ENCODE data around the gene TMEM131.

TMEM131 gene

DNA sequence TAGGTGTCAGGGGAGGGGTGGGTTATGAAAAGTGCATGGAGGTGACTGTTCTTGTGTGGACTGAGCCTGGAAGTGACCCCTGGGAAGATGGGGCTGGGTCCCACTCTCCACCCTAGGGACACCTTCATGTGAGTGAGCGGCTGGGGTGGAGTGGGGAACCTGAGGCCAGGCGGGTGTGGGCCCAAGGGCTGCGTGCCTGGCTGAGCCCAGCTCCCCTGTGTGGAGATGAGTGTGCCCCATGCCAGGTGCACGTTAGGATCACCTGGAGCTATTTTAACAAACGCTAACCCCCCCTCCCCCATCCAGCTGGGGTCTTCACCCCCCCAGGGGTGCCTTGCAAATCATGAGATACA is 255.9 kb downstream of the TMEM131 start:
- Histone ChIP-seq H3K79me2 (ENCODE audit: control insufficient read depth, insufficient read depth, low read length, poor library complexity) (no peaks in the 10 kb centered on the region), H2BK120ac (ENCODE audit: insufficient read depth, low read length, poor library complexity) (no peak overlapping the region), H3K14ac (ENCODE audit: low read length) (peak overlapping the region; percentile 43), H3K79me1 (ENCODE audit: low read length) (peaks cover 14% of the 10 kb centered on the region), H4K91ac (ENCODE audit: low read depth, low read length) (peak overlapping the region; percentile 37), H3K27me3 (ENCODE audit: insufficient read depth, low read length) (no peaks in the 10 kb centered on the region), H3K9me3 (ENCODE audit: insufficient read depth, low read depth, low read length) (peaks cover 5% of the 10 kb centered on the region), H3K36me3 (ENCODE audit: control insufficient read depth in 1 of 2, insufficient read depth in 2 of 2, low read length in 2 of 2) (no peaks in the 10 kb centered on the region), H4K12ac (ENCODE audit: low read depth, low read length) (no peak overlapping the region), H3K4me1 (ENCODE audit: control insufficient read depth in 1 of 2, insufficient read depth in 2 of 2, low read length in 2 of 2) (peaks cover 11 to 12% of the 10 kb centered on the region in 2 experiments), H2BK5ac (ENCODE audit: low read depth, low read length, poor library complexity) (no peak overlapping the region), H3K4me2 (ENCODE audit: low read length) (no peak overlapping the region), H2AK5ac (ENCODE audit: low read length) (peak overlapping the region; percentile 57), H3K27ac (ENCODE audit: low read depth, low read length) (no peak overlapping the region), H4K8ac (ENCODE audit: low read depth, low read length) (no peak overlapping the region), H3K9ac (ENCODE audit: low read length) (no peak overlapping the region), H3K4me3 (ENCODE audit: low read depth, low read length) (no peak overlapping the region), H3K23ac (ENCODE audit: low read length) (no peak overlapping the region), H2AFZ (ENCODE audit: insufficient read depth, low read length, poor library complexity) (peak overlapping the region; percentile 37), H3K18ac (ENCODE audit: low read length) (peak overlapping the region; percentile 52), H2BK12ac (ENCODE audit: low read length) (peak overlapping the region; percentile 18), H3K4ac (ENCODE audit: low read depth, low read length) (no peak overlapping the region)
- no peak for DNase-seq
- WGBS (ENCODE audit: extremely low coverage, insufficient coverage, insufficient read length): no CpG with 5 or more reads among the region's 5 CpGs

DNA sequence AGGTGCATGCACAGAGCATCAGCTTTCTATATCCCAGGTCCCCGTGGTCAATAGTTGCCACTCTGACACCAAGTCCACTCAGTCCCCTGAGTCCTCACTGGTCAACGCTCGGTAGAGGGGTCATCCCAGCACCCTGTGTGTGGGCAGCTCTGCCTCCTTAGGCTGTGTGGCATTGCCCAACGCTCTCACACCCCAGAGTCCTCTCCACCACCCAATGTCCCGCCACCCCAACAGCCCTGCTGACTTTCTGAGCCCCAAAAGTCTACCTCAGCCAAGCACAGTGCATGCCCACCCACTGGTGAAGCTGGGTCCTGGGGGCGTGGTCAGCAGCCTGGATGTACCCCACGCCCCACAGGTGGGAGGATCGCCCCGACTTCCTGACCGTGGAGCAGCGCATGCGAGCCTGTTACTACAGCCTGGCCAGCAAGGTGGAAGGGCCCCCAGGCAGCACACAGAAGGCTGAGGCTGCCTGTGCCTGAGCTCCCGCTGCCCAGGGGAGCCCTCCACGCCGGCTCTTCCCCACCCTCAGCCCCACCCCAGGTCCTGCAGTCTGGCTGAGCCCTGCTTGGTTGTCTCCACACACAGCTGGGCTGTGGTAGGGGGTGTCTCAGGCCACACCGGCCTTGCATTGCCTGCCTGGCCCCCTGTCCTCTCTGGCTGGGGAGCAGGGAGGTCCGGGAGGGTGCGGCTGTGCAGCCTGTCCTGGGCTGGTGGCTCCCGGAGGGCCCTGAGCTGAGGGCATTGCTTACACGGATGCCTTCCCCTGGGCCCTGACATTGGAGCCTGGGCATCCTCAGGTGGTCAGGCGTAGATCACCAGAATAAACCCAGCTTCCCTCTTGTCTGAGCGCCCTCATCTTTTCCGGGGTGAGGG is 256.5 kb downstream of the TMEM131 start:
- Histone ChIP-seq H3K23ac (ENCODE audit: low read length) (no peak overlapping the region), H3K18ac (ENCODE audit: low read length) (no peak overlapping the region), H3K9me3 (ENCODE audit: insufficient read depth, low read depth, low read length) (peaks cover 5% of the 10 kb centered on the region), H2BK120ac (ENCODE audit: insufficient read depth, low read length, poor library complexity) (no peak overlapping the region), H4K8ac (ENCODE audit: low read depth, low read length) (no peak overlapping the region), H3K14ac (ENCODE audit: low read length) (peak overlapping the region; percentile 8), H4K12ac (ENCODE audit: low read depth, low read length) (no peak overlapping the region), H2AFZ (ENCODE audit: insufficient read depth, low read length, poor library complexity) (no peak overlapping the region), H2BK12ac (ENCODE audit: low read length) (peak overlapping the region; percentile 18), H3K27ac (ENCODE audit: low read depth, low read length) (no peak overlapping the region), H3K79me2 (ENCODE audit: control insufficient read depth, insufficient read depth, low read length, poor library complexity) (no peaks in the 10 kb centered on the region), H3K4me1 (ENCODE audit: control insufficient read depth in 1 of 2, insufficient read depth in 2 of 2, low read length in 2 of 2) (peaks cover 11 to 12% of the 10 kb centered on the region in 2 experiments), H3K4me2 (ENCODE audit: low read length) (no peak overlapping the region), H3K27me3 (ENCODE audit: insufficient read depth, low read length) (no peaks in the 10 kb centered on the region), H3K9ac (ENCODE audit: low read length) (no peak overlapping the region), H3K4me3 (ENCODE audit: low read depth, low read length) (no peak overlapping the region), H2AK5ac (ENCODE audit: low read length) (peak overlapping the region; percentile 57), H4K91ac (ENCODE audit: low read depth, low read length) (peak overlapping the region; percentile 37), H2BK5ac (ENCODE audit: low read depth, low read length, poor library complexity) (no peak overlapping the region), H3K36me3 (ENCODE audit: control insufficient read depth in 1 of 2, insufficient read depth in 2 of 2, low read length in 2 of 2) (no peaks in the 10 kb centered on the region), H3K4ac (ENCODE audit: low read depth, low read length) (no peak overlapping the region), H3K79me1 (ENCODE audit: low read length) (peaks cover 14% of the 10 kb centered on the region)
- no peak for DNase-seq
- WGBS (ENCODE audit: extremely low coverage, insufficient coverage, insufficient read length): no CpG with 5 or more reads among the region's 23 CpGs

- WGBS (ENCODE audit: extremely low coverage, insufficient coverage, insufficient read length): no CpG with 5 or more reads among the region's 9 CpGs
These were observed 257.3 kb downstream of the TMEM131 start for GRCh38 chr2:97738179-97739019.

DNA sequence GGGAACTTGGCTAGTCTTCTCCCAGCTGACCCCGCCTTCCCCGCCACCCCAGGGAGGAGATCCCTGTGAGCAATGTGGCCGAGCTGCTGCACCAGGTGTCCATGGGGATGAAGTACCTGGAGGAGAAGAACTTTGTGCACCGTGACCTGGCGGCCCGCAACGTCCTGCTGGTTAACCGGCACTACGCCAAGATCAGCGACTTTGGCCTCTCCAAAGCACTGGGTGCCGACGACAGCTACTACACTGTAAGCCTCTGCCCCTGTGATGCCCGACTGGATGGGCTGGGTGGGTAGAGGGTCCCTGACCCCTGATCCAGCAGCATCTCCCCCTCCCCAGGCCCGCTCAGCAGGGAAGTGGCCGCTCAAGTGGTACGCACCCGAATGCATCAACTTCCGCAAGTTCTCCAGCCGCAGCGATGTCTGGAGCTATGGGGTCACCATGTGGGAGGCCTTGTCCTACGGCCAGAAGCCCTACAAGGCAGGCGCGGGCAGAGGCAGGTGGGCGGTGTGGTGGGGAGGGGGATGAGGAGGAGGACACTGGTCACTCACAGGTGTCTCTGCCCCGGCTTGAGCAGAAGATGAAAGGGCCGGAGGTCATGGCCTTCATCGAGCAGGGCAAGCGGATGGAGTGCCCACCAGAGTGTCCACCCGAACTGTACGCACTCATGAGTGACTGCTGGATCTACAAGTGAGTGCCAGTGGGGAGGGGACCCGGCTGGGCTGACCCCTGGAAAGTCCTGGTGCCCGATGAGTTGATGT is 258.1 kb downstream of the TMEM131 start:
- Histone ChIP-seq H2BK5ac (ENCODE audit: low read depth, low read length, poor library complexity) (no peak overlapping the region), H4K12ac (ENCODE audit: low read depth, low read length) (no peak overlapping the region), H3K9ac (ENCODE audit: low read length) (no peak overlapping the region), H3K9me3 (ENCODE audit: insufficient read depth, low read depth, low read length) (peaks cover 7% of the 10 kb centered on the region), H3K79me2 (ENCODE audit: control insufficient read depth, insufficient read depth, low read length, poor library complexity) (no peaks in the 10 kb centered on the region), H2BK120ac (ENCODE audit: insufficient read depth, low read length, poor library complexity) (no peak overlapping the region), H3K4me2 (ENCODE audit: low read length) (no peak overlapping the region), H3K79me1 (ENCODE audit: low read length) (peaks cover 13% of the 10 kb centered on the region), H3K27ac (ENCODE audit: low read depth, low read length) (no peak overlapping the region), H2BK12ac (ENCODE audit: low read length) (no peak overlapping the region), H3K4me1 (ENCODE audit: control insufficient read depth in 1 of 2, insufficient read depth in 2 of 2, low read length in 2 of 2) (peaks cover 11 to 12% of the 10 kb centered on the region in 2 experiments), H2AFZ (ENCODE audit: insufficient read depth, low read length, poor library complexity) (no peak overlapping the region), H3K23ac (ENCODE audit: low read length) (no peak overlapping the region), H4K91ac (ENCODE audit: low read depth, low read length) (no peak overlapping the region), H3K4me3 (ENCODE audit: low read depth, low read length) (no peak overlapping the region), H4K8ac (ENCODE audit: low read depth, low read length) (no peak overlapping the region), H2AK5ac (ENCODE audit: low read length) (no peak overlapping the region), H3K36me3 (ENCODE audit: control insufficient read depth in 1 of 2, insufficient read depth in 2 of 2, low read length in 2 of 2) (no peaks in the 10 kb centered on the region), H3K18ac (ENCODE audit: low read length) (no peak overlapping the region), H3K14ac (ENCODE audit: low read length) (no peak overlapping the region), H3K4ac (ENCODE audit: low read depth, low read length) (no peak overlapping the region), H3K27me3 (ENCODE audit: insufficient read depth, low read length) (no peaks in the 10 kb centered on the region)
- no peak for DNase-seq
- no CpG with 5 or more reads among the region's 32 CpGs for WGBS (ENCODE audit: extremely low coverage, insufficient coverage, insufficient read length)

More at GRCh38 chr2:97738179-97739019, 257.3 kb downstream of the TMEM131 start:
- no peak overlapping the region for H3K4ac ChIP-seq (ENCODE audit: low read depth, low read length)
- no peak overlapping the region for H4K12ac ChIP-seq (ENCODE audit: low read depth, low read length)
- no peak overlapping the region for H3K4me2 ChIP-seq (ENCODE audit: low read length)
- no peaks in the 10 kb centered on the region for H3K36me3 ChIP-seq (ENCODE audit: control insufficient read depth in 1 of 2, insufficient read depth in 2 of 2, low read length in 2 of 2)
- no peak overlapping the region for H4K8ac ChIP-seq (ENCODE audit: low read depth, low read length)
- no peak overlapping the region for H3K27ac ChIP-seq (ENCODE audit: low read depth, low read length)
- no peak for DNase-seq
- peaks cover 13% of the 10 kb centered on the region for H3K79me1 ChIP-seq (ENCODE audit: low read length)
- H3K9me3 ChIP-seq (ENCODE audit: insufficient read depth, low read depth, low read length): peaks cover 7% of the 10 kb centered on the region
- no peak overlapping the region for H2BK12ac ChIP-seq (ENCODE audit: low read length)
- no peak overlapping the region for H3K9ac ChIP-seq (ENCODE audit: low read length)
- H3K14ac ChIP-seq (ENCODE audit: low read length): no peak overlapping the region
- H3K27me3 ChIP-seq (ENCODE audit: insufficient read depth, low read length): no peaks in the 10 kb centered on the region
- H4K91ac ChIP-seq (ENCODE audit: low read depth, low read length): no peak overlapping the region
- H2AK5ac ChIP-seq (ENCODE audit: low read length): no peak overlapping the region
- no peak overlapping the region for H3K4me3 ChIP-seq (ENCODE audit: low read depth, low read length)
- peaks cover 11 to 12% of the 10 kb centered on the region in 2 experiments for H3K4me1 ChIP-seq (ENCODE audit: control insufficient read depth in 1 of 2, insufficient read depth in 2 of 2, low read length in 2 of 2)
- H2AFZ ChIP-seq (ENCODE audit: insufficient read depth, low read length, poor library complexity): no peak overlapping the region
- H2BK120ac ChIP-seq (ENCODE audit: insufficient read depth, low read length, poor library complexity): no peak overlapping the region
- no peak overlapping the region for H3K18ac ChIP-seq (ENCODE audit: low read length)
- H3K23ac ChIP-seq (ENCODE audit: low read length): no peak overlapping the region
- H2BK5ac ChIP-seq (ENCODE audit: low read depth, low read length, poor library complexity): no peak overlapping the region
- no peaks in the 10 kb centered on the region for H3K79me2 ChIP-seq (ENCODE audit: control insufficient read depth, insufficient read depth, low read length, poor library complexity)
